ENCODE results near the gene RTKN2.
A peak's percentile ranks its signal among the peaks of the same experiment; 100 is the strongest.

The RTKN2 gene

DNA sequence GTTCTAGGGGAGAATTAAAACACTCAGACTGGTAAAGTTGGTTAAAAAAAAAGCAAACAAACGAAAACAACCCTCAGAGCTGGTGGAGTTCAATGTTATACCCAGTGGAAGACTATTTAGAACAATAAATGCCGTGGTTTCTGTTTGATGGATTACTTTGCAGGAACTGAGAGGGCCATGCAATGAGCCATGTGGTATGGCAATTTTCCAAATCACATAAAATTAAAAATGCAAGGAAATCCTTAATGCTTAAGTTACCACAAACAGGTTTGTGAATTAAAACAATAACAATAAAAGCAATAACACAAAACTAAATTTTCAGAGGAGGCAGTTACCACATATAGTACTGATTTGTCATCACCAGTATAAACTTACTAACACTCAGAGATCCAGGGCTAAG lies 96.9 kb downstream of the RTKN2 start:
- no peak for DNase-seq (ENCODE audit: low spot score)

DNA sequence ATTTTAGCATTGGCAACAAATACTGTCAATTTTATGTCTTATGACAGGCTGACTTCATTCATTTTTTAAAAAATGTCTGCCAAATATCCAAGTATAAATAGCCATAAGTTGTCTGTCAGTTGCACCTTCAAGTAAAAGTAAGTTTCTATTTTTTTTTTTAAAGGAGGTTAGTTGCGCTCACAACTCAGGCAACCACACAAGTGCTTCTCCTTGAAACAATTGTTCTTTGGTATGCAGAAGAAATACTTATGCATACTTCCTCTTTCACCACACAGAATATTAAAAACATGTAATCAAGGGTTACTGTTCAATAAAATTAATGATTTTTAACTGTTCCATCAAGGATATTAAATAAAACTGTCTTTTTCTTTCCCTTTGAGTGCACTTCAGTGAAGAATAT lies 97.9 kb downstream of the RTKN2 start:
- DNase-seq (ENCODE audit: low spot score) = no peak

DNA sequence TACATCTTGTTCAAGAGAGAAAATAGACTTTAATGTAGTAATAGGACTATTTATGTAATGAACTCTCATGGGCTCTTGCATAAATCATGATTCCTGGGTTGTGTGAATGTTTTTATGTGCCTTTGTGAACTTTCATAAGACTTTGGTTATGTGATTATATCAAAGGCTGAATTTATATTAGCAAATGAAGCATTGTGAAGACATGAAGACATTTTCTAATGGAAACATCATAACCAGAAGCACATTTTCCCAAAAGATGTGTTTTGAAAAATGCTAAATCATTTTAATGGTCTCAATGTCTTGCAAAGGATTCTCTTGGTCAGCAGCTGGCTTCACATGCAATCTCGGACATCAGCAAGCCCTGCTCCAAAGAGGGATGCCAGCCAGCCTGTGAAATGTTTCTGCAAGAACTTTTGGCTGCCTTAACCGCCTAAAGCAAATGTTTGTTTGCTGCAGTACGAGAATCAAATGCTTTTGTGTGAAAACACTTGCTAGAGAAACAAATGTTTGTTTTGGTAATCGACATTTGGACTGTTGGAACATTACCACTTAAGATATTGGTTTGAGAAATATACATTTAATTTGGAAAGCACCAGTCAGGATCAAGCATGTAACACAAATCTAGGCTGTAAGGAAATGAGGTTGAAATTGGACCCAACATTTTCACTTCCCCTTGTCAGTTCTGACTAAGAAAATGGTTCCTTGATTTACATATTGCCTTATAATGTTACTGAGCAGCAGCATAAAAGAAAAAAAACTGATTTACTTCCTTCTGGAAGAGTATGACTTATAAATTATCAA lies 102.1 kb downstream of the RTKN2 start:
- peak; percentile 66 for DNase-seq (ENCODE audit: low spot score)

DNA sequence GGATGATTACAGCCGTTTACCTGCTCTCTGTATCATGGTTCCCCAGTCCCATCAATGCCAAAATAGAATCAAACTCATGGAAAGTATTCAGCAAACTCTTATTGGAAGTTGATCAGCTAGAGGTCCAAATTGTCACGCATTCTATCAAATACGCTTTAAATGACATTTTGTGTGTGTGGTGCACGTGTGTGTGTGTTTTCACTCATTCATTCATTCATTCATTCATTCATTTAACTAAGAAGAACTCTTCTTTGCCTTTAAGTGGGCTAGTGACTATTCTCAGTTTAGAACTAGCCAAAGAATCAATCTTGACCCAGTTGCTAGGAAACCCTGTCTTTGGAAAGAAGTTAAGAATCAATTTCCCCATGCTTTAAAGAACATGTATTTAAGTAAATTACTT lies 102.8 kb downstream of the RTKN2 start:
- no peak for DNase-seq (ENCODE audit: low spot score)

DNA sequence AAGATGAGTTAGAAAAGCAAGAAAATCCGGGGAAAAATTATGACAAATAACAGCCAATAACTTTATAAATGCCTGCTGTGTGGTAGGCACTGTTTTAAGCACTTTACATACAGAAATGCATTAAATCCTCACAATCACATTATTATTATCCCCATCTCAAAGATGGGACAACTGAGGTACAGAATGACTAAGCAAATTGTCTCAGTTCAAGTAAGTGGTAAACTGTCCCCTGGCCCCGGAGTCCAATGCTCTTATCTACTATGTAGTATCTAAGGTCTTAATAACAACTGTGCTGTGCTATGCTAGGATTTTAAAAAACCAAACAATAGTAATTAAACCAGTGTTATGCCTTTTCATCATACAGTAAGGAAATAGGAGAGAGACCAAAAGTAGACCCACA lies 105.6 kb downstream of the RTKN2 start:
- no peak for DNase-seq (ENCODE audit: low spot score)

DNA sequence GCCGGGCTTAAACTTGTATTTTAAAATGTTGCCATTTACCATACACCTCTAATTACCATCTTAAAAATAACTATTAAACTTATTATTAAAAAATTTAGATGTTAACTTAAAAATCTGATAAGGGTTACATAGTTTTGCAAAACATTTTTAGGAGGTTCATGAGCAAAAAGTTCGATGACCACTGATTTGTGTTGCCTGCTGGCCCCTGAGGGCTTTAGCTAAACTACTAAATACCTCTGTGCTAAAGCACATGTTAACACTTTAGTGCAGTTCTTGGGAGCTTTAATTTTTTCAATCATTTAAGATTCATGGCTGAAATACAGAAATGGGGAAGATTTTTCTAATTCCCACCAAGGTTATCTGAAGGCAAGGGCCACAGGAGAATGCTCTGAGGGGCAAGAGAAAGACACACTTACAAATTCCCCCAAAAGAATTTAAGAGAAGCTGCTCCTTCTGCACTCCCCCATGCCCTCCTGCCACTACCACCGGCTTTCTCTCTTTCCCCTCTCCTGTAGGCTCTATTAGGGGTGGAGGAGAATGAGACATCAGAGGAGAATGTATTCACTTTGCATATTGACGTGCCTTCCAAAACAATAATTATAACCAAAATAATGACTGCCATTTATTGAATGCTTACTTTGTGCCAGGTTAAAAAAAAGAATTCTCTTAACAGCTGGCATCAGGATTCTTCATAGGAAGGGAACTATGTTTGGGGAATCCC lies 106.2 kb downstream of the RTKN2 start:
- no peak for DNase-seq (ENCODE audit: low spot score)

DNA sequence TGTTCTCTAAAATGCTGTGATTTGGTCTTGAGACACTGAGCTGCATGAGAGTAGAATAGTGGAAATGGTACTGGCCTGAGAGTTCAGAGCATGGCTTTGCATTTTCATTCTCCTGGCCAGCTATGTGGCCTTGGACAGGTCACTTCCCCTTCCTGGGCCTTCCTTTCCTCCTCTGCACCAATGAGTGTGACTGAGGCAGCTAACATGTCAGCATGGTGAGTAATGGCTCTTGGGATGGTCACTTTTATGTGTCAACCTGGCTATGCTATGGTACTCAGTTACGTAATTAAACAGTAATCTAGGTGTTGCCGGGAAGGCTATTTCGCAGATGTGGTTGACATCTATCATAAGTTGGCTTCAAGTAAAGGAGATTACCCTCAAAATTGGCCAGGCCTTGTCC lies 109.3 kb downstream of the RTKN2 start:
- no peak for DNase-seq (ENCODE audit: low spot score)

DNA sequence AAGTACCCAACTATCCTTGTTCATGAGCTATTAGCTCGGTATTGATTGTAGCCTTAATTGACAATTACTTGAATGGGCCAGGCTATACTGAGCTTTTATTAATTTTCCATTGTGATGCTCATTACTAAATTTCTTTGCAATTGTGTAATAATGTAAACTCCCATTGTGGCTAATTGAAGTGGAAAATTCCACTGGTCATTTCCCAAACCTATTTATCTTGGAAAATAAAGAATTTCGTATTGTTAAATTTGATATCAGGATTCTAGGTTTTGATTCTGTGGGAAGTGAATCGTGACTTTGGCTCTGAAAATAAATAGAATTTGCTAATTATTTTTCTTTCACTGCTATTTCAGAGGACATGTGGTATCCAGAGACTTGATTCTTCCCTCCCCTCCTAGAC lies 111.0 kb downstream of the RTKN2 start:
- no peak for DNase-seq (ENCODE audit: low spot score)

DNA sequence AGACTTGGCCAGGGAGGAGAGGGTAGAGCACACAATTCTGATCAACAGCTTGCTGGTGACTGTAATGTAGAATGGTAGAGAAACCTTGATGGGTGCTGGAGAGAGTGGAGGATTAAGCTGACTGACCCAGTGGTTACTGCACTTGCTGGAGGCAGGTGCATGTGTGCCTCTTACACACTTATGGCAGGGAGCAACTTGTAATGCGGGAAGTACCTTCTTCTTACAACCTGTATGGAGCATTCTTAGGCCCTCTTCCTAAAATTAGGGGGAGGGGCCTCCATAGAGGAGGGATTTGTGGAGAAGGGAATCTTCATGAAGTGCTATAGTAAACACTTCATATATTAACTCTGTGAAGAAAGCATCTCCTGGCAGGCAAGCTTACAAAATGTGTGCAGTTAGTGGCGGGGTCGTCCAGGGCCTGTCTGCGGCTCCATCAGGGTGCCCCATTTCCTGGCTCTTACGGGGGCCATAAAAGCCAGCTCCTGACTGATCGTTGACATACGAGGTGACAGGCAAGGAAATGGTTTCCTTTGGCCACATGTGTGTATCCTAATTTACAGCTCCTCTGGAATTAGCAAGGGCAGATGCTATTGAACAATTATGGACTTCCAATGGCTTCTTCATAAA lies 113.5 kb downstream of the RTKN2 start:
- DNase-seq (ENCODE audit: low spot score) = no peak

DNA sequence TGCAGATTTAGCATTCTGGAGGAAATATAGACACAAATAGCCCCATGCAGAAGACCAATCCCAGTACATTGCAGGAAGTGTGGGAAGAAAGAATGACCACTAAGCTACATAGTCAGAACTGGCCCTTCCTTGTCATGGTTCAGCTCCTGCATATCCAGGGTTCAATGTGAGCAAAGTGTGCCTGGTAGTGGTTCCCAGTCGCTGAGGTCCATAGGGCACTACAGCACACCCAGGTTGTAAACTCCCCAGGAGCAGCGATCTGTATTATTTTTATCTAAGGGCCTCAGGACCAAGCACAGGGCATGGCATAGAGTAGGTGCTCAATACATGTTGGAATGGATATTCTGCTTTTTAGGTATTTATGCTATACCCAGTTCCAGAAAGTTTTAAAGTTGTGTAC lies 114.4 kb downstream of the RTKN2 start:
- no peak for DNase-seq (ENCODE audit: low spot score)

DNA sequence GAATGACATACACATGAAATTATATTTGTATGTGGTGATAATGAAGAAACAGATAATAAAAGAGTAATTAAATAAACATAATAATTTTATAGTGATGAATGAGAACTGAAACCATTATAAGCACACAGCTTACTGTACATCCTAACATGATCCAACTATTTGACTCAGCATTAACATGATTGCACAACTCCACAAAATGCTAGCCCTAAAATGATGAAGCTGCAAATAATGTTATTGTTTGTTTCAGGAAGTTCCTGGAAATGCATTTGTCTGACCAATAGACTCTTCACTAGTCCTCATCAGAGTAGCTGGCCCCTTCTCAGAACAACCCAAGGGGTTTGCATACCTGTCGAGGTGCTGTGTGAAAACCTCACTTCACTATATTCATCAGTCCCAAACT lies 115.5 kb downstream of the RTKN2 start:
- DNase-seq (ENCODE audit: low spot score) = peak; percentile 54

DNA sequence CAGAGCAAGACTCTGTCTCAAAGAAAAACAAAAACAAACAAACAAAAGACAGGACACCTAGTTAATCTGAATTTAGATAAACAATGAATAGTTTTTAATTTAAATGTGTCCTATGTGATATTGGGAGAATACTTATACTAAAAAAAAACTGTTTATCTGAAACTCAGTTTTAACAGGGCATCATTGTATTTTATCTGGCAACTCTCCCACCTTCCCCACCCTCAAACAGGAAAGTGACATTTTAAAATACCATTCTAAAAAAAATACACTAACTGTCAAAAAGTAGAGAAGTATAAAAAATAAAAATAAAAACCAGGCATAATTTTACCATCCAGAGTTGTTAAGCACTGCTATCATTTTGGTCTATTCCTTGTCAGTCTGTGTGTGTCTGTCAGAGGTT lies 119.0 kb downstream of the RTKN2 start:
- DNase-seq (ENCODE audit: low spot score) = no peak

DNA sequence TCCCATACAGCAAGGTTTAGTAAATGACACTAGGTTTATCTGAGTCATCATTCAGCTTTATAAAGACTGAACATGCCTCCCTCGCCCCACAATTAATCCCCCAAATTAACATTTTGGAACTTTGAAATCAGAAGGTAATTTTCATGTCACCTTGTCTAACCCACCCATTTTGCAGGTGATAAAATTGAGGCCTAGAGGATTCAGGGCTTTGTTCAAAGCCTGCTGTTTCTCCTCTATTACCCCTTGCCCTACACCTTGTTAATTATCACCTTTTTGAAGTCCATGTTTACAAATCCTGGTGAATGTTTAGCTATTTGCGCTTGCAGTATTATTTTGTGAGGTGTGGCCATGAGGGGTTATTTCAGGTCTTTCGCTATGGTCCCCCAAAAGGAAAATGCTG lies 120.5 kb downstream of the RTKN2 start:
- DNase-seq (ENCODE audit: low spot score) = no peak

DNA sequence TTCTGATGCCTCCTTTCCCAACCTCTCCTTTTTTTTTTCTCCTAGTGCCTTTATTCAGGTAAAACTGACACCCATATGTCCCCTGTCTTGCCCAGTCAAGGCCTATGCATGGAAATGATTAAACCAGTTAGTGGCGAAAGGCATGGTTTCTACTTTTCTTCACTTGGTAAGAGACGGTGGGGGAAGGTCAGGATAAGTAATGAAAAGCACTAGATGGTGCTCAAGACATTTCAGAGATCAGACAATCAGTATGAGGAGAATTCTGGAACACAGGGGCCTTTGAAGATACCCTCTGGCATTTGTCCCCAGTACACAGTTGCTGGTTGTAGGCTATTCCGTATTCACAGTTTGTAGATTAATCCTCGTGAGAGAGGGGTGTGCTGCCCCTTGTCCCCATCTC lies 121.2 kb downstream of the RTKN2 start:
- no peak for DNase-seq (ENCODE audit: low spot score)

DNA sequence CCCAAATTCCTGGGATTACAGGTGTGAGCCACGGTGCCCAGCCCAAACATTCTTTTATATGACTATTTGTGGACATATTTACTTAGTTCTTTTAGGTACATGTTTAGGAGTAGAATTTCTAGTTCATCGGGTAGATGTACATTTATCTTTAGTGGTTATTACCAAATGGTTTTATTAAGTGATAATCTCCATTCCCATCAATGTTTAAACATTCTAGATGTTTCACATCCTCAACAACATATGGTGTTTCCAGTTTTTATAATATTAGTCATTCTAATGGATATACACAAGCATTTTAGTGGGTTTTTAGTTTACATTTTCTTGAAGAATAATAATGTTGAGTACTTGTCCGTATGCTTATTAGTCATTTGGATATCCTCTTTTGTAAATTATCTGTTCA lies 131.7 kb downstream of the RTKN2 start:
- no peak for DNase-seq (ENCODE audit: low spot score)

DNA sequence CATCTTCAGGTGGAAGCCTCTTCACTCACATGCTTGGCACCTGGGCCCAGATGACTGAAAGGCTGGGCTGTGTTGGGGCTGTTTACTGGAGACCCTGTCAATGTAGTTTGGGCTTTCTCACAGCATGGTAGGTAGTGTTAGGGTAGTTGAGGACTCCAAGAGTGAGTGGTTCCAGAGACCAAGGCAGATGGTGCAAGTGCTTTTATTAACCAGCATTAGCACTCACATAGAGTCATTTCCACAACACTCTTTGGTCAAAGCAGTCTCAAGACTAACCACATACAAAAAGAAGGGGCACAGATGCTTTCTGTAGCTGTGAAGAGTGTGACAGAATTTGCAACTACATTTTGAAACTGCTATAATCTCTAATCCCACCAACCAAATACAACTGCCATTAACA lies 135.0 kb downstream of the RTKN2 start:
- DNase-seq (ENCODE audit: low spot score) = no peak

All from AG08395 (cell line).